ENCODE measurements around the gene KLHL33. TPM values are rescaled to one million over a fixed set of nuclear protein-coding genes. Genes with fewer than 3 reads are reported as not detected.

Gene KLHL33
- total and polyA plus RNA-seq, 12 donors = 0.13 to 1.4 (median 0.40) TPM

- Histone ChIP-seq H3K36me3 (peaks cover 0 to 100% (median 33%) of the 10 kb centered on the region in 9 donors), H3K27ac (no peak overlapping the region), H3K27me3 (no peaks in the 10 kb centered on the region), H3K9me3 (no peaks in the 10 kb centered on the region), H3K4me1 (no peaks in the 10 kb centered on the region), H3K4me3 (no peak overlapping the region)
- ATAC-seq (no peak), DNase-seq (no peak)
- no peak for TF ChIP-seq CTCF (IDR thresholded peaks at IDR 0.05)
- WGBS, 2 donors = 94 to 96% methylated on average over 10 of the region's 10 CpGs
- intact Hi-C loops (cut with DNase I) = no loop called here
Observed at GRCh38 chr14:20400965-20401593, 34.9 kb downstream of the KLHL33 start.

DNA sequence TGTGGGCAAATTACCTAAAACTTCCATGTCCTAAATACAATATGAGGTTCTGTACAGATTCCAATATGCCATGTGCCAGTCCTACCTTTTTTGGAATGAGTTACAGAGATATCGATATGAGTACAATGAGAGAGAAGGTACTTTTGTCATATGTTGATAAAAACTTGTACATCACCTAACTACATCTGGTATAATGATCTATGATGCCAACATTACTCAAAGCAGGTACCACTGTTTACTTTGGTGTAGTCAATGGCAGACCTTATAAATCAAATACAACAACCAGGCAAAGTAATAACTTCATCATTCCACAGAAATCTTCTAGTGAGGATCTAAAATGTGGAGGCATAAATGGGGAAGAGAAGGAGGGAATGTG is 35.4 kb downstream of the KLHL33 start:
- ATAC-seq (no peak), DNase-seq (no peak)
- intact Hi-C loops (cut with DNase I) = no loop called here

DNA sequence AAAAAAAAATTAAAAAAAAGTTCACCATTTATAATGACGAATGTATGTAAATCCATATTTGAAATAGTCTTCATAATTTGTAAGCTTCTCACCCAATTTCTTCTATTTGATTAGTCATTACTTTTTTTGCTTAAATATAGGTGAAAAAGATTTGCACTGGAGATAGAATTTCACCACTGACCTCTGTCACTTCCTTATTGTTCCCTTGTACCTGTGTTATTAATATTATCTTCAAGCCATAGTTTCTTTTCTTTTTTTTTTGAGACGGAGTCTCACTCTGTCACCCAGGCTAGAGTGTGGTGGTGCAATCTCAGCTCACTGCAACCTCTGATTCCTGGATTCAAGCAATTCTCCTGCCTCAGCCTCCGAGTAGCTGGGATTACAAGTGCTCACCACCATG is 38.5 kb downstream of the KLHL33 start:
- H3K27ac ChIP-seq = no peak overlapping the region
- 91 to 92% methylated on average over 3 of the region's 3 CpGs for WGBS, 2 donors
- DNase-seq = no peak
- peaks cover 0 to 100% (median 61%) of the 10 kb centered on the region in 9 donors for H3K36me3 ChIP-seq
- no peaks in the 10 kb centered on the region for H3K4me1 ChIP-seq
- H3K27me3 ChIP-seq = no peaks in the 10 kb centered on the region
- no peak for ATAC-seq
- TF ChIP-seq CTCF (IDR thresholded peaks at IDR 0.05) = no peak
- H3K4me3 ChIP-seq = no peak overlapping the region
- no peaks in the 10 kb centered on the region for H3K9me3 ChIP-seq
- intact Hi-C loops (cut with DNase I) = loop anchor here in 1 of 10 donors (10.0 kb wide), 1 partner anchor 73 kb away; no protein-coding TSS in a partner anchor

More for the DNA sequence above, 35.4 kb downstream of the KLHL33 start:
- no peaks in the 10 kb centered on the region for H3K9me3 ChIP-seq
- no peak overlapping the region for H3K4me3 ChIP-seq
- TF ChIP-seq CTCF (IDR thresholded peaks at IDR 0.05) = no peak
- H3K36me3 ChIP-seq = peaks cover 0 to 100% (median 38%) of the 10 kb centered on the region in 9 donors
- H3K27me3 ChIP-seq = no peaks in the 10 kb centered on the region
- WGBS, 2 donors = 95 to 98% methylated on average over 1 of the region's 1 CpG
- H3K27ac ChIP-seq = no peak overlapping the region
- no peaks in the 10 kb centered on the region for H3K4me1 ChIP-seq

DNA sequence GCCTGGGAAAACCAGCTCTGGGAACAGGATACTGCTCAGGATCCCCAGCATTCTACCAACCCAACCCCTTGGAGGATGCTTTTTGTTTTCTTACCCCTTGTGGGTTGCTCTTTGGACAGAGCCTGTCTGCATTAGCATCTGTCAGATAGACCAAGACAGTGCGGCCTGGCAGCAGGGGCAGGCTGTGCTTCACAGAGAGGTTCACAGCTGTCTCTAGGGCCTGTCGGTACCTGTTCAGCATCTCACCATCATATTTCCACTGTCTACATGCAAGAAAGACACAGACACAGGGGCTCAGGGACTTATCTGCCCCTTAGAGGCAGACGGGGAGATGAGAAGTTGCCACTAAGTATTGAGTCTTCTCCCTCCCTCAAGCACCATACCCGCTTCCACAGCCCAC is 44.5 kb downstream of the KLHL33 start:
- Histone ChIP-seq H3K27ac (no peak overlapping the region), H3K36me3 (peaks cover 5 to 100% (median 91%) of the 10 kb centered on the region in 9 donors), H3K9me3 (no peaks in the 10 kb centered on the region), H3K4me3 (no peak overlapping the region), H3K4me1 (no peaks in the 10 kb centered on the region), H3K27me3 (no peaks in the 10 kb centered on the region)
- 96 to 98% methylated on average over 4 of the region's 4 CpGs for WGBS, 2 donors
- DNase-seq (no peak), ATAC-seq (no peak)
- TF ChIP-seq CTCF (IDR thresholded peaks at IDR 0.05) = no peak
- intact Hi-C loops (cut with DNase I) = loop anchor here in 1 of 10 donors (10.0 kb wide), 1 partner anchor 67 kb away; no protein-coding TSS in a partner anchor

Data from heart right ventricle (tissue), 16 donors.